ENCODE data around the gene WASHC4. TPM values are rescaled to one million over a fixed set of nuclear protein-coding genes. Genes with fewer than 3 reads are reported as not detected.

WASHC4 gene
- total RNA-seq, 1 experiment from 2014 or later, result 46.9 TPM

- ChIA-PET CTCF (no interaction called here), POLR2A (ENCODE audit: unreplicated experiment) (no interaction called here)
- Histone ChIP-seq H3K9me2 (replicated peaks; ENCODE audit: low read length) (no peaks in the 10 kb centered on the region), H4K20me1 (ENCODE audit: low read length) (no peaks in the 10 kb centered on the region), H3K36me3 (ENCODE audit: low read depth, low read length) (peaks cover 36% of the 10 kb centered on the region), H3K9ac (ENCODE audit: low read length) (no peak overlapping the region), H3F3A (ENCODE audit: low read length, unreplicated experiment) (no peaks in the 10 kb centered on the region), H3K27me3 (ENCODE audit: low read length) (no peaks in the 10 kb centered on the region), H3K4me2 (ENCODE audit: low read length) (no peak overlapping the region), H3K79me2 (ENCODE audit: low read length) (no peaks in the 10 kb centered on the region), H3K27ac (ENCODE audit: low read length) (no peak overlapping the region), H2AFZ (ENCODE audit: low read length) (no peak overlapping the region), H3K9me3 (ENCODE audit: low read length) (no peaks in the 10 kb centered on the region), H3K4me1 (ENCODE audit: insufficient read depth, low read length) (no peaks in the 10 kb centered on the region), H3K4me3 (ENCODE audit: low read length) (no peak overlapping the region)
- TF ChIP-seq EZH2phosphoT487 (IDR thresholded peaks at IDR 0.05; ENCODE audit: borderline replicate concordance, low read length), result no peak
- TF ChIP-seq EZH2 (IDR thresholded peaks at IDR 0.05; ENCODE audit: low read length, unreplicated experiment), result no peak
- TF ChIP-seq, protein P1, sequence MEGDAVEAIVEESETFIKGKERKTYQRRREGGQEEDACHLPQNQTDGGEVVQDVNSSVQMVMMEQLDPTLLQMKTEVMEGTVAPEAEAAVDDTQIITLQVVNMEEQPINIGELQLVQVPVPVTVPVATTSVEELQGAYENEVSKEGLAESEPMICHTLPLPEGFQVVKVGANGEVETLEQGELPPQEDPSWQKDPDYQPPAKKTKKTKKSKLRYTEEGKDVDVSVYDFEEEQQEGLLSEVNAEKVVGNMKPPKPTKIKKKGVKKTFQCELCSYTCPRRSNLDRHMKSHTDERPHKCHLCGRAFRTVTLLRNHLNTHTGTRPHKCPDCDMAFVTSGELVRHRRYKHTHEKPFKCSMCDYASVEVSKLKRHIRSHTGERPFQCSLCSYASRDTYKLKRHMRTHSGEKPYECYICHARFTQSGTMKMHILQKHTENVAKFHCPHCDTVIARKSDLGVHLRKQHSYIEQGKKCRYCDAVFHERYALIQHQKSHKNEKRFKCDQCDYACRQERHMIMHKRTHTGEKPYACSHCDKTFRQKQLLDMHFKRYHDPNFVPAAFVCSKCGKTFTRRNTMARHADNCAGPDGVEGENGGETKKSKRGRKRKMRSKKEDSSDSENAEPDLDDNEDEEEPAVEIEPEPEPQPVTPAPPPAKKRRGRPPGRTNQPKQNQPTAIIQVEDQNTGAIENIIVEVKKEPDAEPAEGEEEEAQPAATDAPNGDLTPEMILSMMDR (conservative IDR thresholded peaks at IDR 0.05; ENCODE audit: low read depth, low read length), result no peak
- intact Hi-C loops (cut with micrococcal nuclease), result no loop called here
- DNase-seq (no peak), ATAC-seq (peak; percentile 29; the same call in 1 of the 2 replicates)
- no TSS peak for BruUV-seq (replicated peaks)
These were observed 59.8 kb downstream of the WASHC4 start for GRCh38 chr12:105167346-105167745.

DNA sequence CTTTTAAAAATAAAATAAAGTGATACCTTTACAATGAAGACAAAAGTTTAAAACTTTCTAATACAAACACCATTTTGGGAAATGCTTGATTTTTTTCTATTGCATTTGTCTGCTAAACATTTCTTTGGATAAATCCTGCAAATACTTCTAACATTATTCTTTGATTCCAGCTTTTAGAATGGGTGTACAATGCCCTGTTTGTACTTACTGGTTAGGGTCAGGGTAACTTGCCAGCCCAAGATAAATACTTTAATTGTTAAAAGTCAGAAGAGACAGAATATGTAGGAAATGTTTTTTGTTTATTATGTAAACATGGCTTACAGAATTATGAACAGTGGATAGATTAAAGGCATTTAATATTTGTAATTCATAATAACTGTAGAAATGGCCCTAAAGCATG is 60.5 kb downstream of the WASHC4 start:
- intact Hi-C loops (cut with micrococcal nuclease), result no loop called here
- H3K36me3 ChIP-seq (ENCODE audit: low read depth, low read length), result peaks cover 36% of the 10 kb centered on the region
- ChIA-PET POLR2A (ENCODE audit: unreplicated experiment) (no interaction called here), CTCF (no interaction called here)
- H3F3A ChIP-seq (ENCODE audit: low read length, unreplicated experiment), result no peaks in the 10 kb centered on the region
- H3K4me1 ChIP-seq (ENCODE audit: insufficient read depth, low read length), result no peaks in the 10 kb centered on the region
- no peak overlapping the region for H2AFZ ChIP-seq (ENCODE audit: low read length)
- H4K20me1 ChIP-seq (ENCODE audit: low read length), result no peaks in the 10 kb centered on the region
- no peaks in the 10 kb centered on the region for H3K9me2 ChIP-seq (replicated peaks; ENCODE audit: low read length)
- no peak for TF ChIP-seq EZH2phosphoT487 (IDR thresholded peaks at IDR 0.05; ENCODE audit: borderline replicate concordance, low read length)
- no peak for TF ChIP-seq EZH2 (IDR thresholded peaks at IDR 0.05; ENCODE audit: low read length, unreplicated experiment)
- TF ChIP-seq, protein P1 (conservative IDR thresholded peaks at IDR 0.05; ENCODE audit: low read depth, low read length), result no peak
- H3K27me3 ChIP-seq (ENCODE audit: low read length), result no peaks in the 10 kb centered on the region
- H3K9ac ChIP-seq (ENCODE audit: low read length), result no peak overlapping the region
- H3K9me3 ChIP-seq (ENCODE audit: low read length), result no peaks in the 10 kb centered on the region
- no peak overlapping the region for H3K27ac ChIP-seq (ENCODE audit: low read length)
- DNase-seq (no peak), ATAC-seq (no peak)
- H3K4me3 ChIP-seq (ENCODE audit: low read length), result no peak overlapping the region
- H3K79me2 ChIP-seq (ENCODE audit: low read length), result no peaks in the 10 kb centered on the region
- BruUV-seq (replicated peaks), result no TSS peak
- H3K4me2 ChIP-seq (ENCODE audit: low read length), result no peak overlapping the region

DNA sequence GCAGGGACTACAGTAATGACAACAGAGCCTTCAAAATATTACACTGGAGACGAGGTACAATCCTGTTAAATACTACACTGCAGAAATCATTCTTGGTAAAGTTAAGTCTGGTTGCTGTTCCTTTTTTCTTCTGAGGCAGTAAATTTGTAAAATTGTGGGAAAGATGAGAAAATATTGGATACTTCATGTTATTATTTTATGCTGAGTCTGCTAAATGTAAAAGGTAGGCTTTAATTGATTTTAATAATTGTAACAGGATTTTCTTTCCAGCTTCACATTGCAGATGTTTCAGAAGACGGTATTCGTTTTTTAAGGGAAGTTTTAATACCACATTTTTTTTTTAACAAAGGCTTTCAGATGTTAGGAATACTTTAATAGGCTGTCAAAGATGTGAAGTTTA is 62.6 kb downstream of the WASHC4 start:
- intact Hi-C loops (cut with micrococcal nuclease), result no loop called here
- Histone ChIP-seq H3K27ac (ENCODE audit: low read length) (no peak overlapping the region), H3K4me2 (ENCODE audit: low read length) (no peak overlapping the region), H3K9me2 (replicated peaks; ENCODE audit: low read length) (no peaks in the 10 kb centered on the region), H2AFZ (ENCODE audit: low read length) (no peak overlapping the region), H3K9ac (ENCODE audit: low read length) (no peak overlapping the region), H3K9me3 (ENCODE audit: low read length) (no peaks in the 10 kb centered on the region), H4K20me1 (ENCODE audit: low read length) (no peaks in the 10 kb centered on the region), H3K79me2 (ENCODE audit: low read length) (no peaks in the 10 kb centered on the region), H3K27me3 (ENCODE audit: low read length) (no peaks in the 10 kb centered on the region), H3F3A (ENCODE audit: low read length, unreplicated experiment) (no peaks in the 10 kb centered on the region), H3K4me3 (ENCODE audit: low read length) (no peak overlapping the region), H3K4me1 (ENCODE audit: insufficient read depth, low read length) (no peaks in the 10 kb centered on the region), H3K36me3 (ENCODE audit: low read depth, low read length) (peaks cover 25% of the 10 kb centered on the region; the same call in 1 of the 2 replicates)
- POLR2A ChIA-PET (ENCODE audit: unreplicated experiment), result no interaction called here
- ATAC-seq, result no peak
- TF ChIP-seq EZH2phosphoT487 (IDR thresholded peaks at IDR 0.05; ENCODE audit: borderline replicate concordance, low read length), result no peak
- TF ChIP-seq, protein P1 (conservative IDR thresholded peaks at IDR 0.05; ENCODE audit: low read depth, low read length), result no peak
- TF ChIP-seq EZH2 (IDR thresholded peaks at IDR 0.05; ENCODE audit: low read length, unreplicated experiment), result no peak
- CTCF ChIA-PET, result interaction anchor here (0.6 kb wide), 1 partner anchor 163 kb away, joined by 3 read pairs; no protein-coding TSS in a partner anchor
- no peak for DNase-seq
- BruUV-seq (replicated peaks), result no TSS peak
